Common myeloid progenitor, CD34-positive (primary cell): ENCODE measurements around the gene ABO.
A peak's percentile ranks its signal among the peaks of the same experiment; 100 is the strongest.
"Not testable (repeated sequence)": the region's sequence is repeated elsewhere in the genome, so short reads cannot be mapped to it uniquely, and the experiment has no call there.

Experiments
- CTCF ChIA-PET: fragments of 350-600 bp; sonication (Branson Sonifier 250); formaldehyde crosslinking; loops from one replicate; lab custom pipeline; 2021; ENCODE audit warnings: antibody characterized with exemption; lab: Charles Lee
- POLR2A ChIA-PET: fragments of 350-600 bp; sonication (Branson Sonifier 250); formaldehyde crosslinking; loops from one replicate; lab custom pipeline; 2021; ENCODE audit warnings: antibody characterized with exemption; lab: Charles Lee
- DNase-seq, 3 donors: peaks; one replicate each; pipeline versions ENCODE4 v3.0.0 to v3.0.0-alpha.2; 2013
- H3K27ac ChIP-seq, 2 experiments: 1 replicate in 1 of 2; 2 replicates in 1 of 2; pipeline ENCODE4 v1.7.0; 2013; ENCODE audit warnings: inconsistent platforms in 2 of 2, low read length in 2 of 2, mild to moderate bottlenecking in 2 of 2, low read depth in 1 of 2, moderate library complexity in 1 of 2; ENCODE audit not compliant: severe bottlenecking in 2 of 2, insufficient read depth in 1 of 2, poor library complexity in 1 of 2
- H3K27me3 ChIP-seq, 5 experiments: replicated peaks in 2 of 5; 1 replicate in 3 of 5; 2 replicates in 2 of 5; pipeline versions ENCODE4 v1.6.1 to v1.7.0; 2013; ENCODE audit warnings: low read length in 4 of 5, mild to moderate bottlenecking in 2 of 5, moderate library complexity in 2 of 5, inconsistent platforms in 1 of 5; ENCODE audit not compliant: insufficient read depth in 5 of 5, control insufficient read depth in 4 of 5
- H3K36me3 ChIP-seq, 4 experiments: 1 replicate in 2 of 4; 2 replicates in 2 of 4; pipeline versions ENCODE4 v1.6.1 to v1.7.0; 2013; ENCODE audit warnings: low read length in 3 of 4, control low read depth in 1 of 4, mild to moderate bottlenecking in 1 of 4; ENCODE audit not compliant: control insufficient read depth in 4 of 4, insufficient read depth in 4 of 4
- H3K4me1 ChIP-seq, 4 experiments: 1 replicate in 3 of 4; 2 replicates in 1 of 4; pipeline versions ENCODE4 v1.6.1 to v1.7.1; 2013; ENCODE audit warnings: low read length in 3 of 4, mild to moderate bottlenecking in 3 of 4, control low read depth in 1 of 4, inconsistent platforms in 1 of 4, moderate library complexity in 1 of 4; ENCODE audit not compliant: control insufficient read depth in 4 of 4, insufficient read depth in 4 of 4; ENCODE audit errors: control extremely low read depth in 1 of 4
- H3K4me3 ChIP-seq, 7 experiments: 1 replicate in 4 of 7; 2 replicates in 3 of 7; pipeline versions ENCODE4 v1.5.1 to v1.7.0; 2013; ENCODE audit warnings: mild to moderate bottlenecking in 7 of 7, low read length in 6 of 7, moderate library complexity in 6 of 7, inconsistent platforms in 2 of 7, low read depth in 2 of 7, control low read depth in 1 of 7; ENCODE audit not compliant: insufficient read depth in 4 of 7, control insufficient read depth in 1 of 7; ENCODE audit errors: extremely low read depth in 1 of 7
- H3K9me3 ChIP-seq, 5 experiments: 1 replicate in 4 of 5; 2 replicates in 1 of 5; pipeline versions ENCODE4 v1.6.1 to v1.7.1; 2013; ENCODE audit warnings: low read length in 4 of 5, mild to moderate bottlenecking in 2 of 5, inconsistent platforms in 1 of 5, low read depth in 1 of 5, moderate library complexity in 1 of 5; ENCODE audit not compliant: control insufficient read depth in 4 of 5, insufficient read depth in 2 of 5; ENCODE audit errors: control extremely low read depth in 1 of 5
- WGBS: methylation state at CpG from one replicate; pipeline ENCODE4 v1.1.5; 2013; ENCODE audit not compliant: insufficient coverage; 5-methylcytosine and 5-hydroxymethylcytosine counted together

Gene ABO

GRCh38 chr9:133252301-133253020 is 22.5 kb downstream of the ABO start:
- no peaks in the 10 kb centered on the region for H3K9me3 ChIP-seq
- 87% methylated on average over 11 of the region's 16 CpGs for WGBS
- H3K27me3 ChIP-seq = peaks cover 0 to 6% (median 0%) of the 10 kb centered on the region in 5 experiments
- H3K4me1 ChIP-seq = peaks cover 0 to 38% (median 26%) of the 10 kb centered on the region in 4 experiments
- CTCF ChIA-PET = interaction anchor here (1.0 to 1.4 kb wide), 2 partner anchors 9 to 12 kb away, joined by 3 to 4 read pairs; no protein-coding TSS in a partner anchor
- DNase-seq = no peak
- POLR2A ChIA-PET = interaction anchor here (0.6 kb wide), 1 partner anchor 1834 kb away, joined by 3 read pairs; no protein-coding TSS in a partner anchor
- H3K36me3 ChIP-seq = peaks cover 0 to 16% (median 8%) of the 10 kb centered on the region in 4 experiments
- H3K27ac ChIP-seq = no peak overlapping the region
- H3K4me3 ChIP-seq = peak overlapping the region in 1 of 7 experiments; percentile 5

DNA sequence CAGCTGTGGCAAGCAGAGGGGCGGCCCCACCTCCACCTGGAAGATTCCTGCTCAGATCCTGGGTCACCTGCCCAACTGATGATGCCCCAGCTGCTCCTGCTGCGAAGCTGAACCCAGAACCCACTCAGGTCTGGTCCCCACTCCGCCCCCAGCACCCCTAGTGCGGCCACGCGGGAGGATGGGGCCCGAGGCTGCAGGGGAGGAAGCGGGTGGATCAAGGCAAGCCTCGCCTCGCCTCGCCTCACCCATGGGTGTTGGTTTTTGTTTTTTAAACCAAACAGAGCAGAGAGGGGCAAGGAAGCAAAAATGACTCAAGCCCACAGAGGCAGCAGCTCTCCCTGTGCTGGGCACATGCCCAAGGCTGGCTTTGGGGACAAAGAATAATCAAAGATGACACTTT is 23.2 kb downstream of the ABO start:
- Histone ChIP-seq H3K4me3 (no peak overlapping the region), H3K27ac (no peak overlapping the region), H3K36me3 (peaks cover 0 to 16% (median 8%) of the 10 kb centered on the region in 4 experiments), H3K9me3 (no peaks in the 10 kb centered on the region), H3K4me1 (peaks cover 0 to 31% (median 19%) of the 10 kb centered on the region in 4 experiments), H3K27me3 (peaks cover 0 to 6% (median 0%) of the 10 kb centered on the region in 5 experiments)
- ChIA-PET POLR2A (no interaction called here), CTCF (no interaction called here)
- DNase-seq = no peak
- WGBS = no CpG with 5 or more reads among the region's 11 CpGs

DNA sequence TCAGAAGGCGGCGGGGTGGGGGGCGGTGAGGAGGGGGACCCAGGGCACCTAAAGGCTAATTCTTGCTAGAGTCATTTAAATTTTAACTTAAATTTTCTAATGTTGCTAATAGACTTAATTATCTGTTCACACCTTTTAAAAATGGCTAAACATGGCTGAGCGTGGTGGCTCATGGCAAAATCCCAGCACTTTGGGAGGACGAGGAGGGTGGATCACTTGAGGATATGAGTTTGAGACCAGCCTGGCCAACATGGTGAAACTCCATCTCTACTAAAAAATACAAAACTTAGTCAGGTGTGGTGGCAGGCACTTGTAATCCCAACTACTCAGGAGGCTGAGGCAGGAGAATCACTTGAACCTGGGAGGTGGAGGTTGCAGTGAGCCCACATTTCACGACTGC is 23.8 kb downstream of the ABO start:
- H3K27me3 ChIP-seq, H3K9me3 ChIP-seq, H3K27ac ChIP-seq, H3K4me3 ChIP-seq, POLR2A ChIA-PET, DNase-seq: not testable (repeated sequence)
- Histone ChIP-seq H3K4me1 (peaks cover 0 to 26% (median 14%) of the 10 kb centered on the region in 4 experiments), H3K36me3 (peaks cover 0 to 14% (median 8%) of the 10 kb centered on the region in 4 experiments)
- CTCF ChIA-PET = interaction anchor here (2.5 kb wide), 1 partner anchor 12 kb away, joined by 11 read pairs; no protein-coding TSS in a partner anchor
- WGBS = no CpG with 5 or more reads among the region's 6 CpGs

DNA sequence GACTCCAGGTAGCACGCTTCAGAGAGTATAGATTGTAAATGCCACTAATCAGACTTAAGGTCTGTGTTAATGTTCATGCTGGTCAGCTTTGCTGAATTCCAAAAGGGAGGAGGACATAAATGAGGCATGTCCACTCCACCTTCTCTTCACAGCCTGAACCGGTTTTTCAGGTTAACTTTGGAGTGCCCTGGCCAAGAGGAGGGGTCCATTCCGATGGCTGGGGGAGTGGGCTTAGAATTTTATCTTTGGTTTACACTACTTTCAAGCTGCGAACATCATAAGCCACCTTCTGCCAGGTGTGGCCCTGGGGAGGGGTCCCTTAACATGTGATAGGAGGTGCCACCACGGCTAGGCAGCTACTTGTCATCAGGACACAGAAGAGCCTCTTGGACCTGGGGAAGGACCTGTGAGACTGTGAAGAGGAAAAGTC is 24.2 kb downstream of the ABO start:
- POLR2A ChIA-PET = no interaction called here
- H3K36me3 ChIP-seq = peaks cover 0 to 13% (median 6%) of the 10 kb centered on the region in 4 experiments
- DNase-seq = no peak
- H3K27me3 ChIP-seq = peaks cover 0 to 6% (median 0%) of the 10 kb centered on the region in 5 experiments
- CTCF ChIA-PET = interaction anchor here (2.5 kb wide), 1 partner anchor 11 kb away, joined by 11 read pairs; no protein-coding TSS in a partner anchor
- H3K4me3 ChIP-seq = no peak overlapping the region
- no peaks in the 10 kb centered on the region for H3K9me3 ChIP-seq
- peaks cover 0 to 21% (median 9%) of the 10 kb centered on the region in 4 experiments for H3K4me1 ChIP-seq
- no peak overlapping the region for H3K27ac ChIP-seq
- 100% methylated on average over 3 of the region's 5 CpGs for whole genome bisulfite sequencing

- Histone ChIP-seq H3K36me3 (peaks cover 0 to 2% (median under 1%) of the 10 kb centered on the region in 4 experiments), H3K4me3 (no peak overlapping the region), H3K27me3 (peaks cover 0 to 6% (median 0%) of the 10 kb centered on the region in 5 experiments), H3K4me1 (peaks cover 0 to 19% (median 7%) of the 10 kb centered on the region in 4 experiments), H3K9me3 (no peaks in the 10 kb centered on the region), H3K27ac (no peak overlapping the region)
- CTCF ChIA-PET = interaction anchor here (1.2 to 2.5 kb wide), 3 partner anchors 10 to 81 kb away, joined by 4 to 11 read pairs (median 7); no protein-coding TSS in a partner anchor
- WGBS = 100% methylated on average over 1 of the region's 1 CpG
- no peak for DNase-seq
- POLR2A ChIA-PET = no interaction called here
Measured at GRCh38 chr9:133249337-133249736, 25.7 kb downstream of the ABO start.

DNA sequence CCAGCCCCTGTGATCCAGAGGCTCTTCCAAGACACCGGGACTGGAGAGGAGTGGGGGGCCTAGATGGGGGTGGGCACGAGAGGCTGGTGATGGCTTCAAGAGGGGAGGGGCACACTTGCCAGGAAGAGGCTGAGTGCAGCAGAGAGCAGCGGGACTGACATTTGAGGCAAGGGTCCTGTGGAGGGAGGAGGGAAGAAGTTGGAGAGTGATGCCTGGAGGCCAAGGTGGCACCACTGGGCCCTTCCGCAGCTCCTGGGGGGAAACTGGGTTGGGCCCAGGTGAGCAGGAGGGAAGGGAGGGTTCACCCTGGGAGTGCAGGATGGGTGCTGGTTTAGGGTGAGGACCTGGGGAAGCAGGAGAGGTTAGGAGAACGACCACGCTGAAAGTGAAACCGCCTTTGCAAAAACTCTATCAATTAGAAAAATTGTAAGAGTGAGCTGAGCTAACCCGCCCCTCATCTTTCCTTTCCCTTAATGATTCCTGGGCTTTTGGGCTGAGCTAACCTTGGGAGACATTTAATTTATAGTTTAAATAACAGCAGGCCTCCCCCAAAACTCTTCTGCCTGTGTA is 26.2 kb downstream of the ABO start:
- H3K36me3 ChIP-seq = no peaks in the 10 kb centered on the region
- H3K9me3 ChIP-seq = no peaks in the 10 kb centered on the region
- POLR2A ChIA-PET = no interaction called here
- WGBS = 98% methylated on average over 4 of the region's 8 CpGs
- H3K27ac ChIP-seq = no peak overlapping the region
- peaks cover 0 to 6% (median 0%) of the 10 kb centered on the region in 5 experiments for H3K27me3 ChIP-seq
- CTCF ChIA-PET = interaction anchor here (1.2 to 2.5 kb wide), 3 partner anchors 9 to 81 kb away, joined by 4 to 11 read pairs (median 7); no protein-coding TSS in a partner anchor
- peaks cover 0 to 19% (median 7%) of the 10 kb centered on the region in 4 experiments for H3K4me1 ChIP-seq
- DNase-seq = no peak
- H3K4me3 ChIP-seq = no peak overlapping the region
